OCI-LY3 (cell line): Measurements from ENCODE around the gene CAMTA1.

Experiments
- H2AFZ ChIP-seq: fragments of 200-600, 300-600 bp; shearing (Covaris generic); 2 replicates; pipeline ENCODE4 v1.6.0; 2014; ENCODE audit warnings: antibody characterized with exemption, low read depth, low read length
- H3K27ac ChIP-seq: fragments of 200-600, 300-600 bp; sonication (generic); 2 replicates; pipeline ENCODE4 v1.5.1; 2014; ENCODE audit warnings: mild to moderate bottlenecking, low read length, moderate library complexity, mixed read lengths
- H3K27me3 ChIP-seq: fragments of 200-600, 300-600 bp; sonication (generic); 2 replicates; pipeline ENCODE4 v1.6.1; 2014; ENCODE audit warnings: low read depth, low read length, mixed read lengths
- H3K36me3 ChIP-seq: fragments of 200-600, 300-600 bp; sonication (generic); replicated peaks from 2 replicates; pipeline ENCODE3; 2014; ENCODE audit warnings: low read depth, low read length, mixed read lengths
- H3K4me1 ChIP-seq: fragments of 300-600, 200-600 bp; sonication (generic); 2 replicates; pipeline ENCODE4 v1.6.1; 2014; ENCODE audit warnings: low read length, mixed read lengths
- H3K4me2 ChIP-seq: fragments of 200-600, 300-600 bp; sonication (generic); 2 replicates; pipeline ENCODE4 v1.6.1; 2014; ENCODE audit warnings: low read length, mixed read lengths
- H3K4me3 ChIP-seq: fragments of 300-600, 200-600 bp; sonication (generic); 2 replicates; pipeline ENCODE4 v1.5.1; 2014; ENCODE audit warnings: antibody characterized with exemption, mild to moderate bottlenecking, low read length, moderate library complexity
- H3K79me2 ChIP-seq: fragments of 300-600, 200-600 bp; shearing (Covaris generic); 2 replicates; pipeline ENCODE4 v1.6.1; 2014; ENCODE audit warnings: mild to moderate bottlenecking, low read length, mixed read lengths
- H3K9ac ChIP-seq: fragments of 300-600, 200-600 bp; shearing (Covaris generic); 2 replicates; pipeline ENCODE4 v1.6.0; 2014; ENCODE audit warnings: mild to moderate bottlenecking, low read length, moderate library complexity
- H3K9me3 ChIP-seq: fragments of 200-600, 300-600 bp; shearing (Covaris generic); 2 replicates; pipeline ENCODE4 v1.6.1; 2014; ENCODE audit warnings: low read length, mixed read lengths; ENCODE audit not compliant: insufficient read depth
- H4K20me1 ChIP-seq: fragments of 200-600, 300-600 bp; sonication (generic); 2 replicates; pipeline ENCODE4 v1.6.1; 2016; ENCODE audit warnings: low read length, mixed read lengths; ENCODE audit not compliant: insufficient read depth
- EZH2phosphoT487 ChIP-seq: fragments of 200-600 bp; shearing (Covaris generic); IDR thresholded peaks from 2 replicates; pipeline ENCODE4 v1.6.1; 2018; ENCODE audit warnings: antibody characterized with exemption, mixed run types, low read depth
- TF ChIP-seq, protein P1 (sequence below): fragments of 200-600, 300-600 bp; sonication (generic); IDR thresholded peaks from 2 replicates; pipeline ENCODE4 v1.5.1; 2014; ENCODE audit warnings: antibody characterized with exemption, low read length, low read depth

The CAMTA1 gene

GRCh38 chr1:7100479-7100878 is 315.2 kb downstream of the CAMTA1 start:
- no peak overlapping the region for H2AFZ ChIP-seq
- H3K79me2 ChIP-seq: no peaks in the 10 kb centered on the region
- TF ChIP-seq EZH2phosphoT487: no peak
- TF ChIP-seq, protein P1, sequence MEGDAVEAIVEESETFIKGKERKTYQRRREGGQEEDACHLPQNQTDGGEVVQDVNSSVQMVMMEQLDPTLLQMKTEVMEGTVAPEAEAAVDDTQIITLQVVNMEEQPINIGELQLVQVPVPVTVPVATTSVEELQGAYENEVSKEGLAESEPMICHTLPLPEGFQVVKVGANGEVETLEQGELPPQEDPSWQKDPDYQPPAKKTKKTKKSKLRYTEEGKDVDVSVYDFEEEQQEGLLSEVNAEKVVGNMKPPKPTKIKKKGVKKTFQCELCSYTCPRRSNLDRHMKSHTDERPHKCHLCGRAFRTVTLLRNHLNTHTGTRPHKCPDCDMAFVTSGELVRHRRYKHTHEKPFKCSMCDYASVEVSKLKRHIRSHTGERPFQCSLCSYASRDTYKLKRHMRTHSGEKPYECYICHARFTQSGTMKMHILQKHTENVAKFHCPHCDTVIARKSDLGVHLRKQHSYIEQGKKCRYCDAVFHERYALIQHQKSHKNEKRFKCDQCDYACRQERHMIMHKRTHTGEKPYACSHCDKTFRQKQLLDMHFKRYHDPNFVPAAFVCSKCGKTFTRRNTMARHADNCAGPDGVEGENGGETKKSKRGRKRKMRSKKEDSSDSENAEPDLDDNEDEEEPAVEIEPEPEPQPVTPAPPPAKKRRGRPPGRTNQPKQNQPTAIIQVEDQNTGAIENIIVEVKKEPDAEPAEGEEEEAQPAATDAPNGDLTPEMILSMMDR: no peak
- H3K4me3 ChIP-seq: no peak overlapping the region
- no peaks in the 10 kb centered on the region for H3K9me3 ChIP-seq
- no peak overlapping the region for H3K27ac ChIP-seq
- H3K4me1 ChIP-seq: no peaks in the 10 kb centered on the region
- no peak overlapping the region for H3K9ac ChIP-seq
- H3K36me3 ChIP-seq: no peaks in the 10 kb centered on the region
- no peaks in the 10 kb centered on the region for H4K20me1 ChIP-seq
- H3K27me3 ChIP-seq: peaks cover 5% of the 10 kb centered on the region; the same call in 1 of the 2 replicates
- no peak overlapping the region for H3K4me2 ChIP-seq

- Histone ChIP-seq H3K27ac (no peak overlapping the region), H3K4me3 (no peak overlapping the region), H3K36me3 (no peaks in the 10 kb centered on the region), H3K79me2 (no peaks in the 10 kb centered on the region), H3K27me3 (peaks cover 8% of the 10 kb centered on the region; the same call in 1 of the 2 replicates), H3K4me2 (no peak overlapping the region), H2AFZ (no peak overlapping the region), H3K4me1 (no peaks in the 10 kb centered on the region), H4K20me1 (no peaks in the 10 kb centered on the region), H3K9ac (no peak overlapping the region), H3K9me3 (no peaks in the 10 kb centered on the region)
- TF ChIP-seq, protein P1: no peak
- TF ChIP-seq EZH2phosphoT487: no peak
Measured at GRCh38 chr1:7101187-7101586, 315.9 kb downstream of the CAMTA1 start.

GRCh38 chr1:7103361-7103782 is 318.1 kb downstream of the CAMTA1 start:
- Histone ChIP-seq H4K20me1 (peaks cover 6% of the 10 kb centered on the region; the same call in 1 of the 2 replicates), H3K79me2 (no peaks in the 10 kb centered on the region), H3K4me1 (peaks cover 7% of the 10 kb centered on the region), H3K36me3 (no peaks in the 10 kb centered on the region), H3K9me3 (no peaks in the 10 kb centered on the region), H3K27me3 (peaks cover 20% of the 10 kb centered on the region; the same call in 1 of the 2 replicates), H3K9ac (no peak overlapping the region), H3K4me3 (no peak overlapping the region), H3K27ac (no peak overlapping the region), H3K4me2 (no peak overlapping the region), H2AFZ (no peak overlapping the region)
- TF ChIP-seq EZH2phosphoT487: no peak
- TF ChIP-seq, protein P1: no peak

DNA sequence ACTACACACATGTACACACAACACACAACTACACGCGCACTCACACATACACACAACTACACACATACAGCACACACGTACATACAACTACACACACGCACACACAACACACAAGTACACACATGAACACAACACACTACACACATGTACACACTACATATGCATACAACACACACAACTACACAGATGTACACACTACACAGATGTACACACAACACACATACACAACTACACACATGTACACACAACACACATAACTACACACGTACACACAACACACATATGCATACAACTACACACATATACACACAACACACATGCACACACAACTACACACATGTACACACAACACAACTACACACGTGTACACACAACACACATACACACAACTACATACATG is 318.6 kb downstream of the CAMTA1 start:
- Histone ChIP-seq H3K27me3 (peaks cover 22% of the 10 kb centered on the region; the same call in 1 of the 2 replicates), H3K27ac (no peak overlapping the region), H3K36me3 (no peaks in the 10 kb centered on the region), H3K4me1 (peaks cover 11% of the 10 kb centered on the region), H3K9me3 (no peaks in the 10 kb centered on the region), H4K20me1 (peaks cover 6% of the 10 kb centered on the region; the same call in 1 of the 2 replicates), H3K9ac (no peak overlapping the region), H3K4me3 (no peak overlapping the region), H3K4me2 (no peak overlapping the region), H3K79me2 (no peaks in the 10 kb centered on the region), H2AFZ (no peak overlapping the region)
- TF ChIP-seq EZH2phosphoT487: no peak
- TF ChIP-seq, protein P1: no peak
